SK-N-DZ (cell line): Measurements from ENCODE around the gene CXCR6.

Source experiments
- DNase-seq: peaks from one replicate; pipeline ENCODE4 v3.0.0-alpha.2; 2015; ENCODE audit warnings: low spot score

Gene CXCR6

GRCh38 chr3:45948311-45948781, 5.1 kb downstream of the CXCR6 start:
- no peak for DNase-seq

GRCh38 chr3:45948881-45949280, 5.6 kb downstream of the CXCR6 start:
- DNase-seq, result no peak

GRCh38 chr3:45949432-45949831, 6.2 kb downstream of the CXCR6 start:
- no peak for DNase-seq

GRCh38 chr3:45950131-45950530, 6.9 kb downstream of the CXCR6 start:
- no peak for DNase-seq

- no peak for DNase-seq
Measured at GRCh38 chr3:45950686-45951600, 7.7 kb downstream of the CXCR6 start.

- DNase-seq, result no peak
Measured at GRCh38 chr3:45951946-45952345, 8.7 kb downstream of the CXCR6 start.

- DNase-seq, result no peak
Measured at GRCh38 chr3:45952456-45952855, 9.2 kb downstream of the CXCR6 start.

- DNase-seq, result no peak
Measured at GRCh38 chr3:45953536-45953935, 10.3 kb downstream of the CXCR6 start.

GRCh38 chr3:45954306-45954705, 11.0 kb downstream of the CXCR6 start:
- no peak for DNase-seq

- DNase-seq, result no peak
Measured at GRCh38 chr3:45955017-45955647, 11.9 kb downstream of the CXCR6 start.

- no peak for DNase-seq
Measured at GRCh38 chr3:45955706-45956105, 12.4 kb downstream of the CXCR6 start.

GRCh38 chr3:45957586-45957985, 14.3 kb downstream of the CXCR6 start:
- no peak for DNase-seq

- DNase-seq, result no peak
Measured at GRCh38 chr3:45958321-45958791, 15.1 kb downstream of the CXCR6 start.

GRCh38 chr3:45959201-45959600, 15.9 kb downstream of the CXCR6 start:
- DNase-seq, result no peak

GRCh38 chr3:45960289-45960688, 17.0 kb downstream of the CXCR6 start:
- no peak for DNase-seq

- no peak for DNase-seq
Measured at GRCh38 chr3:45962033-45962432, 18.8 kb downstream of the CXCR6 start.

- DNase-seq, result no peak
Measured at GRCh38 chr3:45964139-45964538, 20.9 kb downstream of the CXCR6 start.

- no peak for DNase-seq
Measured at GRCh38 chr3:45965253-45965652, 22.0 kb downstream of the CXCR6 start.

GRCh38 chr3:45965653-45966052, 22.4 kb downstream of the CXCR6 start:
- DNase-seq, result no peak

- DNase-seq, result no peak
Measured at GRCh38 chr3:45966371-45966791, 23.1 kb downstream of the CXCR6 start.

GRCh38 chr3:45966950-45967640, 23.8 kb downstream of the CXCR6 start:
- no peak for DNase-seq

GRCh38 chr3:45967724-45968123, 24.5 kb downstream of the CXCR6 start:
- no peak for DNase-seq
